Duodenal mucosa (tissue), 2 donors: ENCODE results near the gene LDB2.

Experiments used
- H3K27ac ChIP-seq: one replicate; pipeline ENCODE4 v1.7.0; 2013; ENCODE audit warnings: low read depth, low read length
- H3K27me3 ChIP-seq, 2 donors: one replicate each; pipeline ENCODE4 v1.7.0; 2013; ENCODE audit warnings: low read length in 2 of 2, control low read depth in 1 of 2; ENCODE audit not compliant: insufficient read depth in 2 of 2, control insufficient read depth in 1 of 2
- H3K36me3 ChIP-seq, 2 donors: one replicate each; pipeline ENCODE4 v1.7.0; 2013; ENCODE audit warnings: low read length in 2 of 2, control low read depth in 1 of 2; ENCODE audit not compliant: insufficient read depth in 2 of 2, control insufficient read depth in 1 of 2
- H3K4me1 ChIP-seq, 2 donors: one replicate each; pipeline ENCODE4 v1.7.0; 2013; ENCODE audit warnings: low read length in 2 of 2, control low read depth in 1 of 2; ENCODE audit not compliant: insufficient read depth in 2 of 2, control insufficient read depth in 1 of 2
- H3K4me3 ChIP-seq, 2 donors: one replicate each; pipeline ENCODE4 v1.7.0; 2013; ENCODE audit warnings: low read length in 2 of 2, low read depth in 1 of 2
- H3K9ac ChIP-seq, 2 donors: one replicate each; pipeline ENCODE4 v1.7.0; 2013; ENCODE audit warnings: low read length in 2 of 2, low read depth in 1 of 2
- H3K9me3 ChIP-seq, 2 donors: one replicate each; pipeline ENCODE4 v1.7.0; 2013; ENCODE audit warnings: low read length in 2 of 2, control low read depth in 1 of 2; ENCODE audit not compliant: control insufficient read depth in 1 of 2

The LDB2 gene

GRCh38 chr4:16809943-16810342 is 88.5 kb downstream of the LDB2 start:
- Histone ChIP-seq H3K9ac (no peak overlapping the region), H3K36me3 (no peaks in the 10 kb centered on the region), H3K4me3 (no peak overlapping the region), H3K27me3 (no peaks in the 10 kb centered on the region), H3K9me3 (no peaks in the 10 kb centered on the region), H3K4me1 (no peaks in the 10 kb centered on the region), H3K27ac (no peak overlapping the region)

- Histone ChIP-seq H3K36me3 (no peaks in the 10 kb centered on the region), H3K9ac (no peak overlapping the region), H3K27ac (no peak overlapping the region), H3K27me3 (no peaks in the 10 kb centered on the region), H3K4me3 (no peak overlapping the region), H3K9me3 (no peaks in the 10 kb centered on the region), H3K4me1 (no peaks in the 10 kb centered on the region)
These were observed 89.4 kb downstream of the LDB2 start for GRCh38 chr4:16809064-16809463.

DNA sequence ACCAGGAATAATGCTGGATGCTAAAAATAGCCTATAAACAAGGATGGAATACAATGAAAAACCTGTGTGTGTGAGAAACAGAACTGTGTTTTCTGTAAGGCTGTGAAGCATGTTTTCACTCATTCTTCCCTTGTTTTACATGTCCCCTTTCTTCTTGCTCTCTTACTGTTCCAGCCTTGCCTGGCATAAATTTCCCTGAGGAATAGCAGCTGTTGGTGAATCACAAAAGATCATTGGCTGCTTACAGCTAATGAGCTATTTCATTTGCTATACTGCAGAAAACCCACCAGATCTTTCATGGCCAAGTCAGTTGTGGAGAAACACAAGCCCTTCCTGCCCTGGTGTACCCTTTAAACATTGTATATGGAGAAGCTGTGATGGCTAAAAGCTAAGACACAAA is 91.1 kb downstream of the LDB2 start:
- no peaks in the 10 kb centered on the region for H3K27me3 ChIP-seq
- no peak overlapping the region for H3K4me3 ChIP-seq
- no peaks in the 10 kb centered on the region for H3K4me1 ChIP-seq
- no peak overlapping the region for H3K27ac ChIP-seq
- H3K36me3 ChIP-seq, result no peaks in the 10 kb centered on the region
- H3K9me3 ChIP-seq, result no peaks in the 10 kb centered on the region
- H3K9ac ChIP-seq, result no peak overlapping the region

- no peak overlapping the region for H3K27ac ChIP-seq
- H3K4me3 ChIP-seq, result no peak overlapping the region
- H3K9ac ChIP-seq, result no peak overlapping the region
- H3K4me1 ChIP-seq, result no peaks in the 10 kb centered on the region
- H3K36me3 ChIP-seq, result no peaks in the 10 kb centered on the region
- no peaks in the 10 kb centered on the region for H3K9me3 ChIP-seq
- no peaks in the 10 kb centered on the region for H3K27me3 ChIP-seq
These were observed 93.9 kb downstream of the LDB2 start for GRCh38 chr4:16804581-16804980.

- no peaks in the 10 kb centered on the region for H3K9me3 ChIP-seq
- no peak overlapping the region for H3K27ac ChIP-seq
- no peak overlapping the region for H3K4me3 ChIP-seq
- H3K4me1 ChIP-seq, result no peaks in the 10 kb centered on the region
- H3K27me3 ChIP-seq, result no peaks in the 10 kb centered on the region
- H3K36me3 ChIP-seq, result no peaks in the 10 kb centered on the region
- H3K9ac ChIP-seq, result no peak overlapping the region
These were observed 96.4 kb downstream of the LDB2 start for GRCh38 chr4:16802044-16802443.

GRCh38 chr4:16801356-16801755 is 97.1 kb downstream of the LDB2 start:
- Histone ChIP-seq H3K4me1 (no peaks in the 10 kb centered on the region), H3K9ac (no peak overlapping the region), H3K4me3 (no peak overlapping the region), H3K27me3 (no peaks in the 10 kb centered on the region), H3K9me3 (no peaks in the 10 kb centered on the region), H3K36me3 (no peaks in the 10 kb centered on the region), H3K27ac (no peak overlapping the region)

DNA sequence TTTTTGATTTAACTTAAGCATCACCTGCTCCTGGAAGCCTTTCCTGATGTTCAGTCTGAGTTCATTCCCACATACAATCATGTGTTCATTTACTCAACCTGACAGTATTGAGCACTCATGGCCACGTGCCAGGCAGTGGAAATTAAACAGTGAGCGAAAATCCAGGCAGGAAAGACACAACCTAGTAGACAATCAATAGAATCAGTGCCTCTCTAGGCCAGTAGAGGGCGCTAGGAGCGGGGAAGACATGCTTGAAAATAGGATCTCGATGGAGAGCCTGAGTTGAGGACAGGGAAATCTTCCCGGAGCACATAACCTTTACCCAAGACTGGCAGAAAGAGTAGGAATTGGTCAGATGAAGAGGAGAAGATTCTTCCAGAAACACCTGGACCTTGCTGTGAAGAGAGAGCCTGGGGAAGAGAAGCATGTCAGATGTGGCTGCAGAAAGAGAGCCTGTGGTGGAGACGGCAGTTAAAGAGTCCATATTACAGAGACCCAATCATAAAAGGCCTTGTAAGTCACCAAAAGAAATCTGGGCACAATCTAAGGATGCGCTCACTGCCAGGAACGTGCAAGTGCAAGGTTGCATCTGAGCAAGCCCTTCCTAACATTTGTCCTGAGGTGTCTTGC is 103.5 kb downstream of the LDB2 start:
- Histone ChIP-seq H3K27me3 (no peaks in the 10 kb centered on the region), H3K9ac (no peak overlapping the region), H3K27ac (no peak overlapping the region), H3K4me3 (no peak overlapping the region), H3K9me3 (no peaks in the 10 kb centered on the region), H3K4me1 (no peaks in the 10 kb centered on the region), H3K36me3 (no peaks in the 10 kb centered on the region)

GRCh38 chr4:16791460-16791859 is 107.0 kb downstream of the LDB2 start:
- Histone ChIP-seq H3K9ac (no peak overlapping the region), H3K36me3 (no peaks in the 10 kb centered on the region), H3K4me1 (no peaks in the 10 kb centered on the region), H3K27me3 (no peaks in the 10 kb centered on the region), H3K9me3 (no peaks in the 10 kb centered on the region), H3K4me3 (no peak overlapping the region), H3K27ac (no peak overlapping the region)

- Histone ChIP-seq H3K4me3 (no peak overlapping the region), H3K9me3 (no peaks in the 10 kb centered on the region), H3K4me1 (no peaks in the 10 kb centered on the region), H3K9ac (no peak overlapping the region), H3K27me3 (no peaks in the 10 kb centered on the region), H3K27ac (no peak overlapping the region), H3K36me3 (no peaks in the 10 kb centered on the region)
These were observed 107.9 kb downstream of the LDB2 start for GRCh38 chr4:16790508-16790907.

GRCh38 chr4:16788868-16789267 is 109.6 kb downstream of the LDB2 start:
- no peaks in the 10 kb centered on the region for H3K9me3 ChIP-seq
- no peaks in the 10 kb centered on the region for H3K36me3 ChIP-seq
- no peak overlapping the region for H3K4me3 ChIP-seq
- H3K9ac ChIP-seq, result no peak overlapping the region
- H3K27ac ChIP-seq, result no peak overlapping the region
- H3K27me3 ChIP-seq, result no peaks in the 10 kb centered on the region
- H3K4me1 ChIP-seq, result no peaks in the 10 kb centered on the region
